PC-9 (cell line): Measurements from ENCODE around the gene ENPP7.

ENCODE experiments used
- EZH2 ChIP-seq: fragments of 200-600 bp; sonication (generic); IDR thresholded peaks from 2 replicates; pipeline ENCODE4 v1.8.0; 2017; ENCODE audit warnings: antibody characterized with exemption, low read depth
- TF ChIP-seq, protein P1 (sequence below): fragments of 200-600 bp; sonication (generic); conservative IDR thresholded peaks from 2 replicates; pipeline ENCODE4 v1.6.1; 2017; ENCODE audit warnings: mixed run types, antibody characterized with exemption, mild to moderate bottlenecking, moderate library complexity

DNA sequence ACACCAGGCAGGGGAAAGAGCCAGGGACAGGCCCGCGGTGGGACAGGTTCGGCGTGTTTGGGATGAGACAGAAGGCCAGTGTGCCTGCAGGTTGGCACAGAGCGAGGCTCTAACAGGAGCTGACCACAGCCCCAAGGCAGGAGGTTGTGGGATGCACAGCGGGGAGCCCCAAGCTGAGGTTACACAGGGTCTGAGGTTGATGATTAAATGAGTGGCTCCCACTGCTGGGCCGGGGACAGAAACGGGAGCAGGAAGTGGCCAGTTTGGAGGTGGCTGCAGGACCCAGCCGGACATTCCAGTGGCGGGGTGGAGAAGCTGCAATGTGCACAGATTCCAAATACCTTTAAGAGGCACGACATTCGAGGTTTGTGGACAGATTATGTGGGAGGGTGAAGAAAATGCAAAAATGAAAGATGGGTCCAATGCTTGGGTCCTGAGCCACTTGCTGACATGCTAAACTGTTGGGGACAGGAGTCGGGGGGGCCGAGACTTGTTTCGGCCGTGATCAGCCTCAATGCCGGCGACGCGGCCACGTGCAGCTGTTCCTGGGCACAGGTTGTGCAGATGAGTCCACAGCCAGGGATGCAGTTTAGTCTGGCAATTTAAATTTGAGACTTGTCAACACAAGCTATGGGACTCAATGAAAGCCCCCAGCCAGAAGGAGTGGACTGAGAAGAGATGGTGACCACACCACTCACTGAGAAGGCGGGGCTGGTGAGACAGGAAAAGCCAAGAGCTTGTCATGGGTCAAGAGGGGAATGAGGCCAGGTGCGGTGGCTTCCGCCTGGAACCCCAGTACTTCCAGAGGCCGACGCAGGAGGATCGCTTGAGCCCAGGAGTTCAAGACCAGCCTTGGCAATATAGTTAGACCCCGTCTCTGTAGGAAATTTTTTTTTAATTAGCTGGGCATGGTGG is 8.7 kb downstream of the ENPP7 start:
- TF ChIP-seq, protein P1, sequence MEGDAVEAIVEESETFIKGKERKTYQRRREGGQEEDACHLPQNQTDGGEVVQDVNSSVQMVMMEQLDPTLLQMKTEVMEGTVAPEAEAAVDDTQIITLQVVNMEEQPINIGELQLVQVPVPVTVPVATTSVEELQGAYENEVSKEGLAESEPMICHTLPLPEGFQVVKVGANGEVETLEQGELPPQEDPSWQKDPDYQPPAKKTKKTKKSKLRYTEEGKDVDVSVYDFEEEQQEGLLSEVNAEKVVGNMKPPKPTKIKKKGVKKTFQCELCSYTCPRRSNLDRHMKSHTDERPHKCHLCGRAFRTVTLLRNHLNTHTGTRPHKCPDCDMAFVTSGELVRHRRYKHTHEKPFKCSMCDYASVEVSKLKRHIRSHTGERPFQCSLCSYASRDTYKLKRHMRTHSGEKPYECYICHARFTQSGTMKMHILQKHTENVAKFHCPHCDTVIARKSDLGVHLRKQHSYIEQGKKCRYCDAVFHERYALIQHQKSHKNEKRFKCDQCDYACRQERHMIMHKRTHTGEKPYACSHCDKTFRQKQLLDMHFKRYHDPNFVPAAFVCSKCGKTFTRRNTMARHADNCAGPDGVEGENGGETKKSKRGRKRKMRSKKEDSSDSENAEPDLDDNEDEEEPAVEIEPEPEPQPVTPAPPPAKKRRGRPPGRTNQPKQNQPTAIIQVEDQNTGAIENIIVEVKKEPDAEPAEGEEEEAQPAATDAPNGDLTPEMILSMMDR, result no peak
- TF ChIP-seq EZH2, result no peak
